Measurements from ENCODE around the gene TIGD3. TPM values are rescaled to one million over a fixed set of nuclear protein-coding genes. Genes with fewer than 3 reads are reported as not detected.
A peak's percentile ranks its signal among the peaks of the same experiment; 100 is the strongest.

TIGD3 gene
- total RNA-seq, 2 donors from 2014 or later = 0.22 TPM; not detected in 1

DNA sequence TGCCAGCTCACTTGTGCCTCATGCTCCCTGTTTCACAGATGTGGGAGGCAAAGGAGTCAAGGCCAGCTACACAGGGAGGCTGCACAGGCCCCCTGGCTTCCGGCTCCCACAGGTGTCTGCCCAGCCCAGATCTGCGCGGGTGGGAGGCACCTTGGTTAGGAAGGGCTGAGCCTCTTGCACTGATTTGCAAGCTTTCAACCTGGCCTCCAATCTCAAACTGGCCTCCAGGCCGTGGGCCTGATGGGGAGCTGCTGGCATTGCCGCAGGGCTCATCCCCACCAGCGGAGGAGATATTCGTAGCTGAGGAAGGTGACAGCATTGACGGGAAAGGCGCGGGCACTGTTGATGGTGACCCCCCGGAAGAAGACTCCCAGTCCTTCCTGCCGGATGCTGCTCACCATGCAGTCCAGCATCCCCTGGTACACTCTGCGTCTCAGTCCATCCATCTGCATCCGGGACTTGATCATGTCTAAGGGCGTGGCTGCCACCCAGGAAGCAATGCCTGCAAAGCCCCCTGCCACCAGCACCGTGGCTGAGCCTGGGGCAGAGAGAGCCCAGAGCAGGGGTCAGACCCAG, 21.7 kb downstream of the TIGD3 start:
- peaks cover 0 to 12% of the 10 kb centered on the region in 2 donors for H3K4me1 ChIP-seq
- H3K27ac ChIP-seq = no peak overlapping the region
- H3K9me3 ChIP-seq = no peaks in the 10 kb centered on the region

GRCh38 chr11:65377036-65377435, 22.5 kb downstream of the TIGD3 start:
- no peak for DNase-seq (ENCODE audit: low spot score)
- Histone ChIP-seq H3K27me3 (no peaks in the 10 kb centered on the region), H3K36me3 (no peaks in the 10 kb centered on the region), H3K4me1 (peaks cover 0 to 20% of the 10 kb centered on the region in 2 donors), H3K4me3 (no peak overlapping the region), H3K27ac (peak overlapping the region in 1 of 2 donors; percentile 19), H3K9me3 (no peaks in the 10 kb centered on the region)
- TF ChIP-seq, protein P1, sequence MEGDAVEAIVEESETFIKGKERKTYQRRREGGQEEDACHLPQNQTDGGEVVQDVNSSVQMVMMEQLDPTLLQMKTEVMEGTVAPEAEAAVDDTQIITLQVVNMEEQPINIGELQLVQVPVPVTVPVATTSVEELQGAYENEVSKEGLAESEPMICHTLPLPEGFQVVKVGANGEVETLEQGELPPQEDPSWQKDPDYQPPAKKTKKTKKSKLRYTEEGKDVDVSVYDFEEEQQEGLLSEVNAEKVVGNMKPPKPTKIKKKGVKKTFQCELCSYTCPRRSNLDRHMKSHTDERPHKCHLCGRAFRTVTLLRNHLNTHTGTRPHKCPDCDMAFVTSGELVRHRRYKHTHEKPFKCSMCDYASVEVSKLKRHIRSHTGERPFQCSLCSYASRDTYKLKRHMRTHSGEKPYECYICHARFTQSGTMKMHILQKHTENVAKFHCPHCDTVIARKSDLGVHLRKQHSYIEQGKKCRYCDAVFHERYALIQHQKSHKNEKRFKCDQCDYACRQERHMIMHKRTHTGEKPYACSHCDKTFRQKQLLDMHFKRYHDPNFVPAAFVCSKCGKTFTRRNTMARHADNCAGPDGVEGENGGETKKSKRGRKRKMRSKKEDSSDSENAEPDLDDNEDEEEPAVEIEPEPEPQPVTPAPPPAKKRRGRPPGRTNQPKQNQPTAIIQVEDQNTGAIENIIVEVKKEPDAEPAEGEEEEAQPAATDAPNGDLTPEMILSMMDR (IDR thresholded peaks at IDR 0.05) = no peak

More for the DNA sequence above, 21.7 kb downstream of the TIGD3 start:
- TF ChIP-seq, protein P1 (IDR thresholded peaks at IDR 0.05) = no peak
- Histone ChIP-seq H3K36me3 (no peaks in the 10 kb centered on the region), H3K4me3 (no peak overlapping the region), H3K27me3 (no peaks in the 10 kb centered on the region)
- no peak for DNase-seq (ENCODE audit: low spot score)

- Histone ChIP-seq H3K4me1 (peaks cover 0 to 26% of the 10 kb centered on the region in 2 donors), H3K27me3 (no peaks in the 10 kb centered on the region), H3K36me3 (no peaks in the 10 kb centered on the region), H3K4me3 (no peak overlapping the region), H3K9me3 (no peaks in the 10 kb centered on the region), H3K27ac (no peak overlapping the region)
- TF ChIP-seq, protein P1 (IDR thresholded peaks at IDR 0.05) = no peak
- DNase-seq (ENCODE audit: low spot score) = no peak
These were observed 23.2 kb downstream of the TIGD3 start for GRCh38 chr11:65377777-65378176.

DNA sequence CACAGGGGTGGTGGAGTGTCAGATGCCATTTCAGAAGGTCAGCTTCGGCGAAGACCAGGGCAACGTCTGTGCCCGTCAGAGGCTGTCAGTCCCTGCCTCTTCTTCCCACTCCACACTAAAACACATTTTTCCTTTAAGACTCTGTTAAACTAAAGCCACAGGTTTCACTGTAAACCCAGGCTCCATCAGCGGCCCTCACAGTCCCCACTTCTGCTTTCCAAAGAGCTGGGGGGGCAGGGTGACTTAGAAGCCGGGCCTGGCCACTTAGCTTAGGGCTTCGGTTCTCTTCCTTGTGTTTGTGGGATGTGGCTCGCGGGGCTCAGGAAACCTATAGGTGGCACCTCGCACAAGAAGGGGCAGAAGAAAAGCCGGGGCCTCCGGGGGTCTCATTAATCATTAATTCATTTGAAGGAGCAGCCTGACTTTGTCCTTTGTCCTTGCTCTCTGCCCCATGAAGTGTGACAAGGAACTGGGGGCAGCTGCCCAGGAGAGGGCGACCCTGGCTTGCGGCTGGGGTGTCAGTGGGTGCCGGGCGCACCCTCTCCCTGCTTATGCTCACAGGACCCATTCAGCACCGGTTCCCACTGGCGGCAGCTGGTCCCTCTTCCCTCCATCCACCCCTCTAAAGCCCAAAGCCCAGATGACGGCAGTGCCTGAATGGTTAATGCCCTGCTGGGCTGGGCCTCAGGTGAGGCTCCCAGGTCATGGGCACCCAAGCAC, 23.8 kb downstream of the TIGD3 start:
- no peaks in the 10 kb centered on the region for H3K27me3 ChIP-seq
- peaks cover 0 to 31% of the 10 kb centered on the region in 2 donors for H3K4me1 ChIP-seq
- H3K36me3 ChIP-seq = no peaks in the 10 kb centered on the region
- TF ChIP-seq, protein P1 (IDR thresholded peaks at IDR 0.05) = no peak
- H3K27ac ChIP-seq = no peak overlapping the region
- no peaks in the 10 kb centered on the region for H3K9me3 ChIP-seq
- no peak overlapping the region for H3K4me3 ChIP-seq
- DNase-seq (ENCODE audit: low spot score) = no peak

- no peak overlapping the region for H3K4me3 ChIP-seq
- peak overlapping the region in 1 of 2 donors; percentile 98 for H3K27ac ChIP-seq
- H3K36me3 ChIP-seq = no peaks in the 10 kb centered on the region
- peaks cover 0 to 39% of the 10 kb centered on the region in 2 donors for H3K4me1 ChIP-seq
- TF ChIP-seq, protein P1 (IDR thresholded peaks at IDR 0.05) = no peak
- no peaks in the 10 kb centered on the region for H3K9me3 ChIP-seq
- no peak for DNase-seq (ENCODE audit: low spot score)
- H3K27me3 ChIP-seq = no peaks in the 10 kb centered on the region
These were observed 24.5 kb downstream of the TIGD3 start for GRCh38 chr11:65378928-65379638.

Measured in right atrium auricular region (tissue), 2 donors.